Measurements from ENCODE around the gene TUBB4B.
A peak's percentile ranks its signal among the peaks of the same experiment; 100 is the strongest.
"Not testable (repeated sequence)": the region's sequence is repeated elsewhere in the genome, so short reads cannot be mapped to it uniquely, and the experiment has no call there.

The TUBB4B gene

DNA sequence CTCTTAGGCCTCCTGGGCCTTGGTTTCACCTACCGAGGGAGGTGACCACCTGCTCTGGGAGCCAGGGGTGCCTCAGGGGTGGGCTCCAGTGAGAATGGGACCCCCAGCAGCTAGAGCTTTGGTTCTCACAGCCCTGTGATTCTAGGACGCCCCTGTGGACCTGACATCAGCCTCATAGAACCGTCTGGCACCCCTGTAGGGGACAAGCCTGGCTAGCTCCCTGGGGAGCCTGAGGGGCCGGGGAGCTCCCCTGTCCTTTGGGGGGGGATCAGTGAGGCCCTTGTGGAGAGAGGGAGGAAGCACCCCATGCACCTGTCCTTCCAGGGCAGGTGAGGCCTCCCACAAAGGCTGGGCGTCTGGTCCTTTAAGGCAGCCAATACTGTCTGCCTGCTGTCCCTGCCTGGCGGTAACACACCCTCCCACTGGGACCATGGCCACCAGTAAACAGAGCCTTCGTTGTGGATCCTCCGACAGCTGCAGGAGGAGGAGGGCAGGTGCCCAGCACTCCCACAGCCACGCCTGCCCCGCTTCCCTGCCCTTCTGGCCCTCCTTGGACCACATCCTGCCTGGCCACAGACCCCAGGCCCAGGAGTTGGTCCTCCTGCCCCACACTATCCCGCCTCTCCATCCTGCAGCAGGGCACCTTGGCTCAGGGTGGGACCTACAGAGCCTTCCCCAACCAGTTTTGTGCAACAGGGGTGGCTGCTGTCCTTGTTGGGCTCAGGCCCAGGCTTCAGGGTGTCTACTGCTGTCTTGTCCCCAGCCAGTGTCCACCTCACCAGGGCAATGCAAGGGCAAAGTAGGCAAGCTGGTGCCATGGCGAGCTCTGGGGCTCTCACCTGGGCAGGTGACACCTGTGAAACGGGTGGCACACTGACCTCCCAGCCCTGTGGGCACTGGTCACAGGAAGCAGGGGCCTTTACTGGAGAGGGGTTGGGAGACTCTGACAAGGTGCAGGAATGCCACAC, 3.0 kb upstream of the TUBB4B start:
- DNase-seq = no peak

DNA sequence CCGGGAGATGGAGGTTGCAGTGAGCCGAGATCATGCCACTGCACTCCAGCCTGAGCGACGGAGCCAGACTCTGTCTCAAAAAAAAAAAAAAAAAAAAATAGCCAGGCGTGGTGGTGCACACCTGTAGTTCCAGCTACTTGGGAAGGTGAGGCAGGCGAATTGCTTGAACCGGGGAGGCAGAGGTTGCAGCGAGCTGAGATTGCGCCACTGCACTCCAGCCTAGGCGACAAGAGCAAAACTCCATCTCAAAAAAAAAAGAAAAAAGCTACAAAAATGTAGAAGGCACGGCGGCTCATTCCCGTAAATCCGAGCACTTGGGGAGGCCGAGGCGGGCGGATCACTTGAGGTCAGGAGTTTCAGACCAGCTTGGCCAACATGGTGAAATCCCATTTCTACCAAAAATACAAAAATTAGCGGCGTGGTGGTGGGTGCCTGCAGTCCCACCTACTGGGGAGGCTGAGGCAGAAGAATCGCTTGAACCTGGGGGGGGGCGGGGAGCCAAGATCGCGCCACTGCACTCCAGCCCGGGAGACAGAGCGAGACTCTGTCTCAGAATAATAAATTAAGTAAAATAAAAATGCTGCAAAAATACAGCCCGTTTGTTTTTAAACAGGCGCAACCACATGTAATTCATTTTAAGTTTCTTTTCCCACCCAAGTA, 1.4 kb upstream of the TUBB4B start:
- not testable (repeated sequence) for DNase-seq

DNA sequence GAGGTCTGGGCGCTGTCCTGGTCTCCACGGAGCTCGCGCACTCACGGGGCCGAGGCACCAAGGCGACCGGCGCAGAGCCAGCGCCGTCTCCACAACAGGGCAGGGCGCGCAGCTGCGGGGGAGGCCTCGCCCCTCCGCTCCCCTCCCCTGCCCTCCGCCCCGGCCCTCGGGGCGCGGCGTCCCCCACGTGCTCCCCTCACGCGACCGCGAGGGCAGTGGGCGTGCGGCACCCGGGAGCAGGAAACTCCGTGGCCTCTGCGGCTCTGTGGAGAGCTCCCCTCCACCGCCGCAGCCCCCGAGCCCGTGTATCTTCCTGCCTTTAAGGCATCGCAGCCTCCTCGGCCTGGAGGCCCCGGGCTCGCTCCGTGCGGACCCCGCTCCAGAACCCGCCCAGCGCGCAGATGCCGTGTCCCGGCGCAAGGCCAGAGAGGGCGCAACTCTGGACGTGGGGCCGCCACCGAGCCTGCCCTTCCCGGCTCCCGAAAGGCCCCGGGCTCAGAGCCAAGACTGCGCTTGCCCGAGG, 708 bp upstream of the TUBB4B start:
- peak; percentile 31 for DNase-seq

DNA sequence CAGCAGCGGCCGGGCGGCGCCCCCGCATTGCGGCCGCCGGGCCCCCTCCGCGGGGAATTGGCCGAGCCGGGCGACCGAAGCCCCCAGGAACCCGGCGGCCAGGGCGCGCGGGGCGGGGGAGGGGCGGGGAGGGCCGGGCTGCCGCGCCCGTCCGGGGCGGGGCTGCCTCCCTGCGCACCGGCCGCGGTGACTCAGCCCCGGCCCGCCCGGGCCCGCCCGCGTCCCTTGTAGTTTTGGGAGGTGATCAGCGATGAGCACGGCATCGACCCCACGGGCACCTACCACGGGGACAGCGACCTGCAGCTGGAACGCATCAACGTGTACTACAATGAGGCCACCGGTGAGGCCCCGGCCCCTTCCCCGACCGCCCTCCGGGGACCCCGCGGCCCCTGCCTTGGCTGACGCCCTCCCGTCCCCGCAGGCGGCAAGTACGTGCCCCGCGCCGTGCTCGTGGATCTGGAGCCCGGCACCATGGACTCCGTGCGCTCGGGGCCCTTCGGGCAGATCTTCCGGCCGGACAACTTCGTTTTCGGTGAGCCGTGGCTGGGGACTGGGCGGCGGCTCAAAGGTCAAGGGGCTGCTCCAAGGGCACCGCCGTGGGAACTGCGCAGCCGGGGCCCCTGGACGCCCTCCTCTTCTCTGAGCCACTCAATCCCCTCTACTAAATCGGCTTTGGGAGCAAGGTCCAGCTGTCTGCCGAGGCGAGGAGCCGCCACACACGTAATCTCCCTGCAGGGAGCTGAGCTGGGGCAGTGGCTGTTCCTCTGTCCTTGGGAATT, 592 bp downstream of the TUBB4B start:
- DNase-seq = no peak

DNA sequence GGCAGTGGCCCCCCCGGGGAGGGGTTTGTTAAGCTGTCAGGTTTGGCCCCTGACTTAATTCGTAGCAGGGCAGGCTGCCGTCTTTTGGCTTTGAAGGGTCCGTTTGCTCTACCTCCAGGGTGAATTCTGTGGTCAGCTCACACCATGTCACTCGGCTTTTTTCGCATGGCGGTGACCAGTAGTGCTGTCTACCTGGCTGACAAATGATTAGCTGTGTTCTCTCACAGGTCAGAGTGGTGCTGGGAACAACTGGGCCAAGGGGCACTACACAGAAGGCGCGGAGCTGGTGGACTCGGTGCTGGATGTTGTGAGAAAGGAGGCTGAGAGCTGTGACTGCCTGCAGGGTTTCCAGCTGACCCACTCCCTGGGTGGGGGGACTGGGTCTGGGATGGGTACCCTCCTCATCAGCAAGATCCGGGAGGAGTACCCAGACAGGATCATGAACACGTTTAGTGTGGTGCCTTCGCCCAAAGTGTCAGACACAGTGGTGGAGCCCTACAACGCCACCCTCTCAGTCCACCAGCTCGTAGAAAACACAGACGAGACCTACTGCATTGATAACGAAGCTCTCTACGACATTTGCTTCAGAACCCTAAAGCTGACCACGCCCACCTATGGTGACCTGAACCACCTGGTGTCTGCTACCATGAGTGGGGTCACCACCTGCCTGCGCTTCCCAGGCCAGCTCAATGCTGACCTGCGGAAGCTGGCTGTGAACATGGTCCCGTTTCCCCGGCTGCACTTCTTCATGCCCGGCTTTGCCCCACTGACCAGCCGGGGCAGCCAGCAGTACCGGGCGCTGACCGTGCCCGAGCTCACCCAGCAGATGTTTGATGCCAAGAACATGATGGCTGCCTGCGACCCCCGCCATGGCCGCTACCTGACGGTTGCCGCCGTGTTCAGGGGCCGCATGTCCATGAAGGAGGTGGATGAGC, 1.4 kb downstream of the TUBB4B start:
- DNase-seq = no peak

DNA sequence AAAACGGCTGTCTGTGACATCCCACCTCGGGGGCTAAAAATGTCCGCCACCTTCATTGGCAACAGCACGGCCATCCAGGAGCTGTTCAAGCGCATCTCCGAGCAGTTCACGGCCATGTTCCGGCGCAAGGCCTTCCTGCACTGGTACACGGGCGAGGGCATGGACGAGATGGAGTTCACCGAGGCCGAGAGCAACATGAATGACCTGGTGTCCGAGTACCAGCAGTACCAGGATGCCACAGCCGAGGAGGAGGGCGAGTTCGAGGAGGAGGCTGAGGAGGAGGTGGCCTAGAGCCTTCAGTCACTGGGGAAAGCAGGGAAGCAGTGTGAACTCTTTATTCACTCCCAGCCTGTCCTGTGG, 2.2 kb downstream of the TUBB4B start:
- not testable (repeated sequence) for DNase-seq

DNA sequence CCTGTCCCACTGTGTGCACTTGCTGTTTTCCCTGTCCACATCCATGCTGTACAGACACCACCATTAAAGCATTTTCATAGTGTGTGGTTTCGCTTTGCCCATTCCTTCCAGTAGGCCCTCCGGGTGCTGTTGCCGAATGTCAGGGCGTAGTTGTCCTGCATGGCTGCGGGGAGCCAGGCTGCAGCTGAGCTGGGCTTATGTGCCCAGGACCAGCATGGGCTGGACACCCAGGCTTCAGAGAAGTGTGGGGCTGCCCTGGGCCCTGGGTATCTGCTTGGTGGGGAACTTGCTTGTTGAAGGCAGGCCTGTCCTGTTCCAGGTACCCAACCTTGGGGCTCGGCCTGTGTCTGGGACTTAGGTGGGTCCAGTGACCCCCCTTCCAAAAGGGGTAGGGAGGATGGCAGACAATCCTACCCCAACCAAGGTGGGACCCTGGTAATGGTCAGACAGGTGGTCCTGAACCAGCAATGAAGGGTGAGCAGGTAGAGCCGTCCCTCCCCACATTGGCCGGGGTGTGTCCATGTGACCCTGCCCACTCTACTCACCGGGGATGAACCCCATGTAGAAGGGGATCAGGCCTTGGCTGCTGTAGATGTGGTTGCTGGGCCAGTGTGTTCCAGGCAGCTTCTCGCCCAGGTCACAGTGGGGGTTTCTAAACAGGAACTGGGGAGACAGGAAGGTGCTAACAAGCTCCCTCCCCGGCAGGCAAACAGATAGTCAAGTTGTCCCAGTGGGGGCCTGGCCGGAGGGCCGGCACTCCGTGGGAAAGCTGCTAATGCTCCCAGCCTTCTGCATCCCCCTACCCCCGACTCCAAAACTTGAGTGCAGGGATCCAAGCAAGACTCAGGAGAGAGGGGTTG, 2.8 kb downstream of the TUBB4B start:
- DNase-seq = no peak

DNA sequence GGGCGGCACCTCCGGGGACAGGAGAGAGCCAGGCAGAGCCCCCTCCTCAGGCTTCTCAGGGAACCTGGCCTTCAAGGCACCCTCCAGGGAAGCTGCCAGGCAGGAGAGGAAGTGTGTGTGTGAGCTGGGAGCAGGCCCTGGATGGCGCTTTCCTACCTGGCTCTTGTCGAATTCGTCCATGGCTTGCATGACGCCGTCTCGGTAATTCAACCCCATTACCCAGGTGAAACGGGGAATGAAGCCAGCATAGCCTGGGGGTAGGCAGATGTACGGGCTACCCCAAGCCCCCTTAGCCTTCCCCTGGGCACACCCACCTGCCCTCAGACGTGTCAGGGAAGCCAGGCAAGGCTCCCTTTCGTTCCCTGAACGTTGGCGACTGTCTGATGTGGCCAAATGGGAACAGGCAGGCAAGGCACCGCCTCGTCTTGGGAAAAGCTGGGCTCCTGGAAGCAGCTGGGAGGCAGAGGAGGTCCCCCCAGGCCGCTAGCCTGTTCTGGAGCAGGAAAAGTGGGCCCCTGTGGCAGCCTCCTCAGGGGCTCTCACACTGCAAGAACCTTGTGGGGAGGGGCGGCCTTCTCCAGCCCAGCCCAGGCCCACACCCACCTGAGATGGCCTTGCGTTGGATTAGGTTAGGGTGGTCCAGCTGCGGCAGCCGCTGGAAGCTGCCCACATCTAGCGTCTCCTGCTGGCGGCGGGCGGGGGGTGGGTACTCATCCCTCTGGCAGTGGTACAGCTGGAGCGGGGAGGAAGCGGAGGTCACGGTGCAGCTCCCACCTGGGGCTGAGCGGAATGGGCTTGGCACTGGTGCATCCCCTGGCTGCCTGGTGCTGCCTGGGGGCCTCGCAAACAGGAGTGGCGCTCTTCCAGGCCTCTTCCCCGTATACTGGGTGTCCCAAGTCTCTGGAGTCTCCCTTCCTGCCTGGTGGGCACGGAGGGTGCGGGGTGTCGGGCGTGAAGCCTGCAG, 3.7 kb downstream of the TUBB4B start:
- DNase-seq = peak; percentile 74

DNA sequence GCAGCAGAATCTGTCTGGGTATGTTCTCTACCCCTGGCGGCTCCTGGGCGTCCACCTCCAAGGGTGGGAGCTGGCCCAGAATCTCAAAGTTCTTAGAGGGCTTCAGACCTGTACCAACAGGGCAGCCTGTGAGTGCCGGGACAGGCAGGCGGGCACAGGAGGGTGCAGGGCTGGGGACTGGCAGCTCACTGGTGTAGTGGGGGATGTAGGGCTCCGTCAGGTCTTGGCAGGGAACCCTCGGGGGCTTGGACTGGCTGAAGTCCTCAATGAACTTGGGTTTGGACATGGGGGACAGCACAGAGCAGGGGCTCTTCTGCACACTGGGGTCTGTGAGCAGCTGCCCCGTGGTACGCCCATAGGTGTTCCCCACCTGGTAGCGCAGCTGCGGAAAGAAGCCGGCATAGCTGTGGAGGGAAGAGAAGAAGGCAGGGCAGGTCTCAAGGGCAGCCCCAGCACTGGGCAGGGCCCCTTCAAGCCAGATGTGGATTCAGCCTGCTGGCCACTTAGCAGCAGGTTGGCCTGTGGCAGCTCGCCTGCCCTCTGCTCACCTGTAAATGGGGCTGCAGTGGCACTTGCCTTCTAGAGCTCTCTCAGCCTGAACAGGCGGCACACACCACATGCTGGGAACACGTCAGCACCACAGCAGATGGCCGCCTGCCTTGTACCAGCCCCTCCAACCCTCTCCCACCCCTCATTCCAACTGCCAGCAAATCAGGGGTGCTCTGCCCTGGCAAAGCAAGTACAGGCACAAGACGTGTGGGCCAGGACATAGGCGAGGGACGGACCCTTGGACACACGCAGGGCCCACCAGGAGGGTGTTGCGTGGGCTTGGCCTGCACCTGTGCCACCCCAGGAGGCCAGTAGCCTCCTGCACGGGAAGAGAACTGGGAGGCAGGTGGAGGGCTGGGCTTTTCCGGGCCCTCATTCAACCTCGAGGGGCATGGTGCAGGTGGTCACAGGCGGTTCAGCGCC, 4.6 kb downstream of the TUBB4B start:
- peak; percentile 76 for DNase-seq

DNA sequence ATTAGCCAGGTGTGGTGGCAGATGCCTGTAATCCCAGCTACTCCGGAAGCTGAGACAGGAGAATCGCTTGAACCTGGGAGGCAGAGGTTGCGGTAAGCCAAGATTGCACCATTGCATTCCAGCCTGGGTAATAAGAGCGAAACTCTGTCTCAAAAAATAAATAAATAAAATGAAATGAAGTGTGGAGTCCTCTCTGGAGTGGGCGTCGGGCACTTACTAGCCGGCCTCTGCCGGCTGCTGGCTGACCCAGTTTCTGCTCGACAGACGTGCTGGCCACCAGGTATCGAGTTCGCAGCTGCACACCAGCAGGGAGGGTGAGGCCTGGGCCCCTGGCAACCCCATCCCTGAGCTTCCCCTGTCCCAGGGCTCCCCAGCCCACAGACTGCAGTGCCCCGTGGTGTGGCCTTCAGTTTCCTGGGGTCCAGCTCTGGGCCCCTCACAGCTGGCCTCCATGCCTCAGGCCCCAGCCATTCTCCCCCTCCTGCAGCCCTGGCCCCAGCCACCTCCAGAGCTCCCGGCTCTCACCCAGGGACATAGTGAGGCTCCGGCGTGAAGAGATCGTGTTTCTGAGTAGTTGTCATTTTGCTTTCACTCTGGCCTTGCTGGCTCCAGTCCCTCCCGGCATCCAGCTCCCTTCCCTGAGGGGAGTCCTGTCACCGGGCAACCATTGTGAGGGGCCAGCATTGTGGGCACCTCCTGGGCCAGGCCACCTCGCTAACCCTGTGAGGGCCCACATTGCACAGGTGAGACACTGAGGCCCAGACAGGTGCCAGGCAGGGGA, 6.2 kb downstream of the TUBB4B start:
- peak; percentile 31 for DNase-seq

DNA sequence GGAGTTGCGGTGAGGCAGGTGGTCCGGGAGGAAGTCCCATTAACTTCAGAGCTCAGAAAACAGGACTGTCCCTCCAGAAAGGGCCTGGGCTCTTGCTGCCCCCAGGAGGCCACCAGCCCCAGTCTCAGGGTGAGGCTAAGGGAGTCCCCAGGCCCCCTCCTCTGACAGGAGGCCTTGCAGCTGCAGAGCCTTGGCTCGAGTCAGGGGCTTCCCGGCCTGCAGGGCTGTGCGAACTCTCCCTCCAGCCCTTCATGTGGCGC, 6.8 kb downstream of the TUBB4B start:
- DNase-seq = no peak

DNA sequence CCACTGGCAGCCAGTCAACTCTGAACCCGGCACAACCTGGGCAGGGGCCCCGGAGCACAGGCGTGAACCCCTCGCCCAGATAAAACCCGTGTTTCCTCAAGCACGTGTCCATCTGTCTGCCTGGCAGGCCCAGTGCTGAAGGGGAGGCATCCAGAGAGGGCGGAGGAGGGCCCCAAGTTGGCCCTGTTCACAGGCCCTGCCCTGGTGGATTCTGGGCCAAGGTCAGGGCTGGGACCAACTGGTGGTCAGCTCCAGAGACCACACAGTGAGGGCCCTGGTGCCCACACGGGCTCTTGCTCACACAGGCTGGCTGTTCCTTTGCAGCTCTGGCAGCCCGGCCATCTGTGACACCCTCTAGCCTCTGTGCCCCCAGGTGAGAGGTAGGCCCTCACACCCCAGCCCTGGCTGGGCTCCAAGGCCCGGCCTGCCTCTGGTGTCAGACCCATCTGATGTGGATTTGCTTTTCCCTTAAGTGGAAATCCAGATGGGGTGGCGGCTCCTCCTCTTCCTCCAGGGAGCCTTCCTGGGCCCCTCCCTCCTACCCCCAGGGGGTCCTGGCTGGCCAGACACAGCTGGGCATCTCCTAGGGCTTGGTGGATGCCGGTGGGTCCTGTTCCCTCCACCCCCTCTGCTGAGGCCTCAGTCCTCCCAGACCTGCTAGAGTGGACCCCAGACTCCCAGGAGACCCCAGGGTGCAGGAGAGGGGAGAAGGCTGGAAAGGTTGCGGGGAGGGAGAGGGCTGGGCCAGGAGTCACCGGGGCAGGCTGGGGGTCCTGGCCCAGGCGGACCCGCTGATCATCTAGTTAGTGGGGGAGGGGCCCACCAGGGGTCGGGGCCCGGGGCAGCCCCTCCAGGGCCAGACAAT, 9.5 kb downstream of the TUBB4B start:
- DNase-seq = no peak

DNA sequence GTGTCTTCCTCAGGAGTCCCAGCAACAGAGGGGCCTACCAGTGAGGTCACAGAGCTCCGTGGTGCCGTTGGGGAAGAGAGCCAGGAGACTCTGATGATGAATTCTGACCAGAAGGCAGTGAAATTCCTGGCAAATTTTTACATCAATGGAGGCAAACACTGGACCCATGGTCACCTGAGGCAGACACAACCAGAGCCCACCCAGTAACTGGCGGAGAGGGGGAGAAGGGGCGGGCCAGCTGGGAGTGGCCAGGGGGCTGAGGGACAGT, 10.0 kb downstream of the TUBB4B start, which contains the start of gene STPG3:
STPG3 (plus strand) TSS at position 93 of the 268 bp plus-strand sequence; CDS start at position 94, 1 bp downstream.
- no peak for DNase-seq

DNA sequence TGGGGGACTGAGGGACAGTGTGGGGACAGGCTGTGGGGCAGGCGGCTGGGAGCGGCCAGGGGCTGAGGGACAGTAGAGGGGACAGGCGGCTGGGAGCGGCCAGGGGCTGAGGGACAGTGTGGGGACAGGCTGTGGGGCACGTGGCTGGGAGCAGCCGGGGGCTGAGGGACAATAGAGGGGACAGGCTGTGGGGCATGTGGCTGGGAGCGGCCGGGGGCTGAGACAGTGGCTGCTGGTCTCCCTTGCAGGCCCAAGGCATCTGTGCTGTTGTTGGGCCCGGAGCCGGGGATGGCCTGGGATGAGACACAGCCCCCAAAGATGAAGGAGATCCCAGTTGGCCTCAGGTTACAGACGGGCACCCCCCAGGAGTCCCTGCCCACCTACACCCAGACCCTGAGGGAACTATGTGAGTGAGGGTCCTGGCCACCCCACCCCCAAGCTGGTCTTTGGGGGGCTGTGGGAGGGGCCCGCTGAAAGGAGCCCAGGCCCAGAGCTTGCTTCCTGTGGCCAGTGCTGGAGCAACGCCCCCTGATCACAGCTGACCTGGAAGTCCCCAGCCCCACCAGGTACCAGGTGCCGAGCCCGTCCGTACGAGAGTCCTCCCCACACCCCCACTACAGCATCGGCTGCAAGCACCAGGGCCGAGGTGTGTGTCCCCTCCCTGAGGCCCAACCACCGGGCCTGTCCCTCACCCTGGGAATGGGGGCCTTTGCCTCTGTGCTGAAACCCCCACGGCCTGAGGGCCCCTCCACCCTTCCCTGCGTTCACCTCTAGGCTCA, 10.6 kb downstream of the TUBB4B start:
- DNase-seq = no peak

DNA sequence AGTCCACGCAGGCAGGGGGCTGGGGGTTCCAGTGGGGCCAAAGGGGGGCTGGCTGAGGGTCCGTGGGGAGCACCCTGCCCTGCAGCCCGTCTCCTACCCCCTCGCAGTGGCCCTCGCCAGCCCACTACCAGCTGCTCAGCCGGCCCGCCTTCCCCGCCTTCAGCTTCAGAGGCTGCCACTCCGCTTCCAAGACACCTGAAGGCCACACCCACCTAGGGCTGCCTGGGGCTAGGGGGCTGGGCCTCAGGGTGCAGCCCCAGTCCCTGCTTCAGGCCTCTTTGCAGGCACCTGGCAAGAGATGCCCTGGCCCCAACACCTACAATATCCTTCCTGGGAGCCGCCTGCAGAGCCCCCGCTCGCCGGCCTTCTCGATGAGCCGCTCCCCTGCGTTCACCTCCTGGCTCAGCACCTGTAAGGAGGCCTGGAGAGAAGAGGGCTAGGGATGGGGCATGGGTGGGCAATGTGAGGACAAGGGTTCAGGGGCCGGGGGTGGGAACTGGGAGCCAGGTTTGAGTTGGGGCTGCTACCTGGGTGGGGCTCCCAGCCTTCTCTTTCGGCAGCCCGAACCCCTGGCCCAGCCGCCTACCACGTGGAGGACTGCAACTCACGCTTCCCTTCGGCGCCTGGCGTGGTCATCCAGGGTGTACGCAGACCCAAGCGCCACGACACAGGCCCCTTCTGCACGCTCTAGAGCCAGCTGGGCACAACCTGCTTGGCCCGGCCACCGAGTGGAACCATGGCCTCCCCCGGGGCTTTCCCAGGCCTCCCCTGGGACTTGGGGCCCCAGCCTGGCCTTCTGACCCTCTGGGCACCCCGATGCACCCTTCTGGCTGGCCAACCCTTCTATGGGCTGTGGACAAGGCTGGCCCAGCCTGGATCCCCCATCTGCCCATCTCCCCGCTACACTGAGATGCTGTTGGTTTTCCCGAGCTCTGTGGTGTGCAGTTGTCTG, 11.7 kb downstream of the TUBB4B start:
- DNase-seq = no peak
